NCI-H345 treated with DMSO at 0.1 percent for 48 hours (cell line): ENCODE data around the gene NR6A1.
"Not testable (repeated sequence)": the region's sequence is repeated elsewhere in the genome, so short reads cannot be mapped to it uniquely, and the experiment has no call there.

Experiments
- DNase-seq: peaks from one replicate; lab custom pipeline; 2025; ENCODE audit not compliant: unreplicated experiment; lab: John Stamatoyannopoulos, UW

The NR6A1 gene

DNA sequence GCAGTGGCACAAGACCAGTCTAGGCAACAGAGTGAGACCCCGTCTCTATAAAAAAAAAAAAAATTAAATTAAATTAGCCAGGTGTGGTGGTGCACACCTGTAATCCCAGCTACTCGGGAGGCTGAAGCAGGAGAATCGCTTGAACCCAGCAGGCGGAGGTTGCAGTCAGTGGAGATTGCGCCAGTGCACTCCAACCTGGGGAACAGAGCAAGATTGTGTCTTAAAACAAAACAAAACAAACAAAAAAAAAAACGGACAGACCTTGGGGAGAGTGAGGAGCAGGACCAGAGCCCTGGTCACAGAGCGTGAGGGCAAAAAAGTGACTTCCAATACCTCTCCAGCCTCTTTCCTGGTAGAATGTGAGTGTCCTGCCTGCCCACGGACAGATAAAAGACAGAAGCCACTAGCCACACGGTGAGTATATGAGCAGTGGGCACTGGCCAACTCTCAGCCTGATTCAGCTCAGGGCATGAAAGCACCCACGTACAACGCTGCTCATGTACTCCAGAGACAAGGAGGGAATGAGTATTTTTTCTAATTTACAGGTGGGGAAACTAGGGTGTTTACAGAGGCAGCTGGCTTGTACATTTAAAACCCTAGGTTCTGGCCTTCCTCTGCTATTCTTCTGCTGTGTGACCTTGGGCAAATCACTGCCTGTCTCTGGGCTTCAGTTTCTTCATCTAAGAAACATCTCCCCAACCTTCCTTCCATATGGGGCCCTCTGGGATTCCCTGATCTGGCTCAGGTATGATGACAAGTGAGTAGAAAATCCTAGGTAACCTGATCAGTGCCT is 7.7 kb upstream of the NR6A1 start:
- DNase-seq = no peak

DNA sequence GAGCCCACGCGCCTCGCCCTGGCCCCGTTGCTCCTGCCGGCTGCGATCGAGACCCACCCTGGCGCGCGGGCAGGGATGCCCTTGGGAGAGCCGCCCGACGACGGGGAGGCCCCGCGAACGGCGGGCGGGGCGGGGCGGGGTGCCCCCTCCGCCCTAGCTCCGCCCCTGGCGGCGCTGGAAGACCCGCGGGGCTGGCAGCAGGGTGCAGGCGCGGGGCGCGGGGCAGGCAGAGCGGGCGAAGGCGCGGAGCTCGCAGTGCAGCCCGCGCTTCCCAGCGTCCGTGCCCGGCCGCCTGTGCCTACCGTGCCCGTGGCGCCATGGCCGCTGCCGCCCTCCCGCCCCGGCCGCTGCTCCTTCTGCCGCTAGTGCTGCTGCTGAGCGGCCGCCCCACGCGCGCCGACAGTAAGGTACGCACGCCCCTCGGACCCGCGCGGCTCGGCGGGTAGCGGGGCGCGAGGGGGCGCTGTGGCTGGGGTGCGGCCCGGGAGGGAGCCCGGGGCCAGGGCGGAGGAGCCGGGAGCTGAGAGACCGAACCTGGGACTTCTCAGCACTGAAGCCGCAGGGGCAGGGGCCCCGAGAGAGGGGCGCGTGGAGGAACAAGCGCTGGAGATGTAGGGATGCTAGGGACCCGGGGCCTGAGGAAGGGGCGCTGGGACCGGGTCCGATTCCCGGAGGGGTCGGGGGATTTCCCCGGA is 6.0 kb upstream of the NR6A1 start, which contains the start of gene OLFML2A:
OLFML2A (plus strand) TSS at position 180 of the 695 bp plus-strand sequence; CDS start at position 318, 138 bp downstream.
- no peak for DNase-seq

DNA sequence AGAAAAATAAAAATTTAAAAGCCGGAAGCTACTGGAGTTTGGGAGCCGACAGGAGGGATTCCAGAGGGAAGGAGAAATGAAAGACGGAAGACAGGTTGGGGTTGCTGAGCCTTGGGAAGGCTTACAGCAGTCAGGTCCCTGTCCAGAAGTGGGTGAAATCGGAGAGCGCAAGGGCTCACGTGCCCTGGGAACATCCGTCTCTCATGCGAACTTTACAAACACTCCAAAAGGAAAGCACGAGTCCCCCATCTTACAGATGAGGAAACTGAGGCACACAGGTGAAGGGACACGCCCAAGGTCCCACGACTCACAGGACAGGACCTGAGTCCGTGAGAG is 5.5 kb upstream of the NR6A1 start:
- no peak for DNase-seq

DNA sequence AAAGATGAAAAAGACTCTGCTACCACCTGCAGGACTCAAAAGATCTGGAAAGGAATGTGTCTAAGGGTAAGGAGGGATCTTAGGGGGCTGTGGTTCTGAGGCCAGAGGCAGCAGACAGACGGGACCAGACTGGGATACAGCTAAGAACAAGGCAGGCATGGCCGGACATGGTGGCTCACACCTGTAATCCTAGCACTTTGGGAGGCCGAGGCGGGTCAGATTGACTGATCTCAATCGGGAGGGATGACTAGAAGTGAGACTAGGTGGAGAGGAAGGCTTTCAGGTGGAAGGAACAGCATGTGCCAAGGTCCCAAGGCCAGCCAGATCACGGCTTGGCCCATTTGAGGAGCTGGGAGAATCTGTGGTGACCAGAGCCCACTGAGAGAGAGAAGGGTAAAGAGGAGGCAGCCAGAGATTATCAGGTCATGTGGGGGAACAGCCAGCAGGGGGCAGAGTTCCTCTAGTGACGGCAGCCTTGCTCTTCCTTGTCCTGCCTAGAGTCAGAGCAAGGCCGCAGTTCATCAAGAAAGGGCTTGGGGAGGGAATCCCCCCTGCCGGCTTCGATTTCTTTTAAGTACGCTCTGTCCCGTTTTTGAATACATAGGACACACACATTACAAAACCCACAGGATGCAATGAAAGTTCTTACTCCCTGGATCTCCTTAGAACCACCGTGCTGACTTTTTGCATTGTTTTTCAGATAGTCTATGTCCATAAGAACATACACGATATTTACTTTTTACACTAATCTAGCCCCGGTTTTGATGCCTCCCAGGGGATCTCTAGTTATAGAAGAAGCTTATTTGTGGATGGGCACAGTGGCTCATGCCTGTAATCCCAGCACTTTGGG is 3.2 kb upstream of the NR6A1 start:
- peak; percentile 65 for DNase-seq

DNA sequence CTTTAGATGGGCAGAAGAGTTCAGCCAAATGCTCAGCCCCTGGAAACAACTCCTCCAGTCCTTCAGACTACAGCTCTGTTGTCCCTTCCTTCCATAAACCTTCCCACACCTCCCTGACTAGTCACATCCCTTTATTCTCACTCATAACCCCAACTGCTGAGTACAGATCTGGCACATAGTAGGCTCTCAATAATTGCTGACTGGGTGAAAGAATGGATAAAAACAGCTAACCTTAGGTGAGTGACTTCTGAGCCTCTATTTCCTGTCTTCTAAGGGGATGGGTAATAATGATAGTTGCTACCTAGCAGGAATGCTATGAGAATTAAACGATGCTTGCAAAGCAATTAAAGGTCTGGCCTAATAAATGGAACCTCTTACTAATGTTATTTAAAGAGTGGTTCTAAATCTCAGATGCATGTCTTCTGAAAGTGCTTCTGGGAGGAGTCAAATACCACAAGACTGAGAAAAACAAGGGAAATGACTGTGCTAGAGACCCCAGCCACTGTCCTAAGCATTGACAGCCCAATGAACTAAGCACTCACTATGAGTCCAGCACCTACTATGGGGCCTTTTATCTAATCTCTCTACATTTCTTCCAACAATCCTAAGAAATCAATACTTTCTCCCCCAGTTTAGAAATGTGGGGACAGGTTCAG is 2.5 kb upstream of the NR6A1 start:
- DNase-seq = no peak

DNA sequence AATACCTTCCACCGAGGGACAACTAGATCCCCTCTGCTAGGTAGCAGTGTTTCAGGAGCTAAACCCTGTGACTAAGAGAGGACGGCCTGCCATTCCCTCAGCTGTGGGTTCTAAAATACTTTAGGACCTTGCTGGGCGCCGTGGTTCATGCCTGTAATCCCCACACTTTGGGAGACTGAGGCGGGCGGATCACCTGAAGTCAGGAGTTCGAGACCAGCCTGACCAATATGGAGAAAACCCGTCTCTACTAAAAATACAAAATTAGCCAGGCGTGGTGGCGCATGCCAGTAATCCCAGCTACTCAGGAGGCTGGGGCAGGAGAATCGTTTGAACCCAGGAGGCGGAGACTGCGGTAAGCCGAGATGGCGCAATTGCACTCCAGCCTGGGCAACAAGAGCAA is 1.8 kb upstream of the NR6A1 start:
- DNase-seq = not testable (repeated sequence)

DNA sequence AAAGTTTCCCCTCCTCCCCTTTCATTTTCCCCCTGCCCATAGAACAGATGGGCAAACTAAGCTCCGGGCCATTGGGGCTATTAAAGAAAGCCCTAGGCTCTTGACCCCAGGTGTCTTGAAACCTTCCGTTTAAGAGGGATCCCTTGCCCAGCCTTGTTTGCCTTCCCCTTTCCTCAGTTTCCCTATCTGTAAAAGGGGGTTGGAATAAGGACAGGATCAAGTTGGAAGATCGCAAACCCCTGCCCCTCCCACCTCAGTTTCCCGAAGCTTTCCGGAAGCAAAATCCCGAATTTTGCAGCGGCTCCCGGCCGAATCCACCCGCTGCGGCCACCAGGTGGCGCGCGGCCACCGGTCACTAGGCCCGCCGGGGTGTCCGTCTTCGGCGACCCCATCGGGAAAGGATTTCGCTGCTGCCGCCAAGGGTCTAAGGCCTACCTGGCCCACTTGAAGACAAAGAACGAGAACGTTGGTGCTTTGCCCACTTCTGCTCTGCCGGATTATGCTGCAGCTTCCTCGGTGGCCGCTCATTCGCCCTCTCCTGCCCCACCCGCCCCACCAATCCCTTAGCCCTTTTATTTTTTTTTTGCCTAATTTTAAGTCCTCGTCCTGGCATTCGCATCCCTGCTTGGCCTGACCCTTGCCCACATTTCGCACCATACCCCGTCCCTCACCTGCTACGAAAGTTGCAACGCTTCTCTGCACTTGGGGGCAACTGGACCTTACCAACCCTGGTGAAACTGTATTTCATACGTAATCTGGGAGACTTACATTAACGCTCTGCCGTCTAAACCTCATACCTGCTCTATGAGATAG is 962 bp upstream of the NR6A1 start:
- peak; percentile 73 for DNase-seq

DNA sequence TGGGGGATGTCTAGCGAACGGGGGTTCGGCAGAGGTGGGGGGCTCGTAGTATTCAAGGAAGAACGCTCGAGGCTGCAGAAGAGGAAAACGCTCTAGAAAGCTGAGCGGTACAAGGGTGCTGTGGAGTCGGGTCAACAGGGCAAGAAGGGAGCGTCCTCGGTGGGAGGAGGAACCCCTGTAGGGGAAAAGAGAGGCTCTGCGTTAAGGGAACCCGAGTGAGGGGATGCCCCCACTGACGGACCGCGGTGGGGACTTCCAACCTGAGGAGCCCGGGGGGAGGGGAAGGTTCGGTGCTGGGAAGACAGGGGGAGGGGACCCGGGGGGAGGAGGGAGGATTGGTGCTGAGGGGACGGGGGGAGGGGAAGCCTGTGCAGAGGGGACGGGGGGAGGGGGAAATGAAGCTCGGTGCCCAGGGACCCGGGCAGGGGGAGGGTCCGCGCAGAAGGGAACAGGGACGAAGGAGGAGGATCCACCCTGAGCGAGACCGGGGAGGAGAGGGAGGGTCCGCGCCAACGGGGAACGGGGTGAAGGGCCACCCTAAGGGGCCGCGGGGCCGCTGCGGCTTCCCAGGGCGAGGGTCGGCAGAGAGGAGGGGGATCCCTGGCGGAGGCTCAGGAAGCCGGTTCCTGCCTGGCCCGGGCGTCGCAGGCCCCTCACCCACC is 621 bp downstream of the NR6A1 start:
- no peak for DNase-seq

DNA sequence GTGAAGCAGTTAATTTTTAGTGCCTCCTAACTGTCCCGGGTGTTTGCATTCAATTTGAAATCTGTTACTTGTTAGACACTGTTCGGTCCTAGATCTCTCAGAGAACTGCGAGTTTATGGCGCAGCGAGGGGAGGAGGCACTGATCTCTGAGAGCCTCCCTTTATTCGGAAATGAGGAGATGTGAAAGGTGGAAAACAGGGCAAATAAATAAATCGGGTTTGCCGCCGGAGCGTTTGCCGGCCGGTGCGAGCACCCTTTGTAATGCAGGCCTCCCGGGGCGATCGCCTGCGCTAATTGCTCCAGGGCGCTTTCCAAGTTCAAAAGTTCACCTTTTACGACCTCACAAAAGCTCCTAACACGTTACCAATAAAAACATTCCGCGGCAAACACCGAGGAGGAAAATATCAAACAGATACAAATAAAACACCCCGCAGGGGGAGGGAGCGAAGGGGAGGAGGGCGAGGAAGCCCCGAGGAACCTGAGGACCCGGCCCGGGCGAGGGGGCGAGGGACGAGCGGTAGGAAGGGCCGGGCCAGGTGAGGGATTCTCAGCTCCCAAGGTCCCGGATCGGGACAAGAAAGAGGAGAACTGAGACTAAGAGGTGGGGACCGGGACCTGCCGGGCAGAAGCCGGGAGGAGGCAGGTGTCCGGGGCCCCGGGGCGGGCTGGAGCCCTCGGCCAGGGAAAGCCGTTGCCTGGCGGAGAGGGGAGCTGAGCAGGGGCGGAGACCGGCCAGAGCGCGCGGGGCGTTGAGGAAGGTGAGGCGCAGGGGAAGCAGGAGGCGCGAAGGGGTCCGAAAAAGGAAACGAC is 1.4 kb downstream of the NR6A1 start:
- no peak for DNase-seq

DNA sequence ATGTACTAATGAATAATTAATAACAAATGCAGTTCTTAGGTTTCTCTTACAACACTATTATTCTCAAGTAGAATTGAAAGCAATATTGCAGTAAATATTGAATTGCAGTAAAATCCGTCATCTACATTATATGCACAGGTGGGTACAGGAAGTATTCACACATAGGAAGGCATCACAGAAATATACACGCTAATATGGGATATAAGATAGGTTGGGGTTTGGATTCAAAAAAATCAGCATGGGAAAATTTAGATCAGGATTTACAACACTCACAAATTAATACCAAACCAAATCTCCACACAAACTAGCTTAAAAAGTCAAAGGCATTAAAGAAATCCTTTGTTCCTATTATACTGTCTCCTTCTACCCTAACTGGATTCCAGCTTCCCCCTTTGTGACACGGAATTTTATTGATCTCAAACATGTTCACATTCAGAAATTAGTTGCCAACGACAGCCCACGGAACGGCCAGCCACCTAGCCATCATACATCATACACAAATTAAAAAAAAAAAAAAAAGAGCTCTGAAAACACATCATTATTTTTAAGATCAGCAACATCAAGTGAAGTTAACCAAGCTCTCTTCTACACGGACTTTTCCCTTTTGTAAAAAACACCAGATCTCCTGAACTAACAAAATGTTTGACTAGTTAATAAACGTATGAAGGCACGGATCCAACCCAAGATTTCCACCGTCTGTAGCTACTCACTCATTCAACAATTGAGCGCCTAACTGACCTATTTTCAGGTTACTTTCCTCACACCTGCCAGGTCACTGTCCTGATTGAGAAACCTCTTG is 2.2 kb downstream of the NR6A1 start:
- no peak for DNase-seq

DNA sequence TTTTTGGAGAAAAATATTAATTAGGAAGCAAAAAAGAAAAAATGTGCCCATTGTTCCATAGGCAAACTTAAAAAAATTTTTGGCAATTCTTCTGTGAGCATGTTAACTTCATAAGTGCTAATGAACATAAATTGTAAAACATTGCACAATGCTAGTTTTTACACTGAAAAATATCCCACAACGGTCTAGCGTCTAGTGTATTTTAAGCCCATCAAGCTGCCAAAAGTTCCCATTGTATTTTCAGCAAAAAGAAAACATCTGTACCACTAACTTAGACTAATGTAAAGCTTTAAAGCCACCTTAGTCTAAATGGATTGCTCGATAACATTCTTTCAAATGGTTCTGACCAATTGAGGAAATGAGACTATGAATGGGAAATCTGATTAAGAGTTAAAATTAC is 2.8 kb downstream of the NR6A1 start:
- DNase-seq = no peak

DNA sequence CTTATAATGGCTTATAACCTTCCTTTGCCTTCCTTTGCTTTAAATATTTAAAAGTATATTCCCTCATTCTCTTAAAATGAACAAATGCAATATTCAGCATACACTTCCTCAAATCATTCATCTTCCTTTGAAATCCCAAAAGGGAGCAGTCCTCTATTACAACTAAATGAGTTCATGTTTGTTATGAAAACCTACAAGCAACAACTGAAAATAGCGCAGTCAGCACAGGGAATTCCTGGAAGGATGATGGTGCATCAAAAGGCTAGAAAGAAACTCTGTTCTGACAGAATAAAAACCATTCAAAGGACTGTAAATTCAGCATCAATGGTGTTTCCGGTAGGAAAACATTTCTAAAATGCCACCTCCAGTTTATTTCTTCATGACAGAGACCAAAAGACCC is 3.3 kb downstream of the NR6A1 start:
- DNase-seq = no peak

DNA sequence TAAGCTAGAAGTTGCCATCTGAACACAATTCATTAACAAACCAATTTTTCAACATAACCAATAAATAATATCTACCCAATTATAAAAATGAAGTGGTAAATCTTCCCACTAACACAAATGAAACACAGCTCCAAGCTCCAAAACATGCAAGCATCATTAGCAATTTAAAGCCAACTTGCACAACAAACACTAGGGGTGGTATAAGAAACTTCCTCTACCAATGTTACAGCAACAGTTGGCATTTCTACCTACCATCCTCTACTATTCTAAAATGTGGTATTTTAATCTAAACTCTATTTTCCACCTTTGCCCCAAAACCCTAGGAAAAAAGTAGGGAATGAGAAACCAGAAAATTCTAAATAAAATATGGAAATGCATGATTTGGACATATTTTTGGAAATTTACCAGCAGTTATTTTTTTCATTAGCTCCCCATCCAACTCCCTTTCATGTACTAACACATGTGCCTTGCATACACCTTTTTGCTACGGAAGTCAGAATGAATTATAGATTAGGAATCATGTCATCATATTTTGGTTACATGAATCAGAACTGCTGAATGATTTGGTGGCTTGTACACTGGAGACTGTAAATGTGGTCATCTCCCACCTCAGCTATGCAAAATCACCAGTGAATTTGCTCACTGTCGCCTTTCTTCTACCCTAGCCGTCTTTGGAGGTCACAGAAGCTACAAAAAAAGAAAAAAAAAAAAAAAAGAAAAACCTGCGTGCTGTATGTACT is 4.1 kb downstream of the NR6A1 start:
- no peak for DNase-seq

DNA sequence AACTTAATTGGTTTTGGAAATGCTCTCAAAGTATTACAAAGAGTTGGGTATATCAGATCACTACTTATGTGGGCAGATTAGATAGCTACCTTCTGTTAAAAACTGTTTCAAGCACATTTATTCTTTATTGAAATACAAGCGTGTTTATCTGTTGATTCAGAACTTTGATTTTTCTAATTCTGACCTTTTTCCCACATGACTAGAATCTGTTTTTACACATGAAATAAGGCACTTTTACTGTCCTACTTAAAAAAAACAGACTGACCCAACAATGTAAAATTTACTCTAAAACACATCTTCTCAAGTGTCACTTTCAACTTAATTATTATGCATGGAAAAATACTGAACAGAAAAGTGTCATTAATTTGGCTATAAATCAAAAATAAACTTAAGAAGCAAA is 4.8 kb downstream of the NR6A1 start:
- DNase-seq = no peak

DNA sequence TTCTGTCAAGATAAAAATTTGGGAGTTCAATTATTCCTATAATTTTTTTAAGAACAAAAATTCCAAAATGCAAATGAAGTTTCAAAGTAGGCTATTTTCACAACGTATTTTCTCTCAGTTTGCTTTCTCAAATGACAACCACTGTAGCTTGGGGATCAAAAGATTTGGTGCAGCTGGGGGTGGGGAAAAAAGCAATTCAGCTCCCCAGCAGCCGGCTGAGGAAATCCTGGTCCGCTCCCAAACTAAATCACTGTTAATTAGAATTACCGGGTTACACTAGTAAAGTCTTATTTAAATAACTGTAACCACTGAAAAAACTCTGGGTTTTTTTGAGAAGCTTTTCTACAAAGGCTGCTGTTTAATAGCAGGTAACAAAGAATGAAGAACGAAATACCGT is 5.7 kb downstream of the NR6A1 start:
- no peak for DNase-seq

DNA sequence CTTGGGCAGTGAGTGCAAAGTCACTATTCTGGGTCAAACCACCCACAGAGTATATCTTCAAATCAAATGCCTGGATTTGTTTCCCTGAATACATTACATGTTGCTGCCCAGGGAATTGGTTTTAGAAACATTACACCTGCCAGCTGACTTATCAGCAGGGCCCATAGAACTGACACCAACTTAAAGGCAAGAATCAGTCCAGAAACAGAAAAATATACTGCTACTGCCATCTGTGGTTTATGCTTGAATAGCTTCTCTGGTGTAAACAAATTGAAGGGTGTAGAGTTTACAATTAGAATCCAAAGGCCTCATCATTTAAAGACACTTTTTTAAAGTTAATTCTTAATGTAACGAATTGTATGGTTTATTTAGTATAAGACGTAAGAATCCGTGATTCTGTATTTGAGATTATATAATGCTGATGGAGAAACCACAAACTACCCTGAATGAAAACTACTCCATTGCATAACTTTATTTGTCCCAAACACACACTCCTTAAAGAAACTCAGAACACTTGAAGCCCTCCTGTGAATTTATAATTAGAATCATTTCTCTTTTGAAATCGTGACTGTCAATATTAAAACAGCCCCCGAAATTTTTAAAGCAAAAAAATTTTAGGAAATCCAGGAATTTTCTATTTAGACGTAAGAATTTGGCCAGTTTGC is 6.2 kb downstream of the NR6A1 start:
- DNase-seq = no peak

DNA sequence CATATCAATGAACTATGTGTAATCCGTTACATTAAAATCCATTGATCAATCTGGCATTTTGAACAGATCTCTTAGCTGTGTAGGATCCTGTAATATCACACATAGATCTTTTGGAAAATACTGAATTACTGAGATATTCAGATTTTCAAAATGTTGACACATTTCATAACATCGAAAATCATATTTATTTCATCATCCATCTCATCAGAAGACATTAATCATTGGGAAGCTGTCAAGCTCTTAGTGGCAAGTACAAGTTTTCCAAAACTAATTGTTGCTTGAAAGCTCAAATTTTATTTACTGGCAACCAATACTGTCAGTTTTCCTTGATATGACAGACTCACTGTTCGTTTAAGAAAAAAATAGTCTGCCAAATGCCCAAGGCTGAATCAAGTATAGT is 8.5 kb downstream of the NR6A1 start:
- DNase-seq = no peak
